Measurements from ENCODE around the gene NPAS2.

DNA sequence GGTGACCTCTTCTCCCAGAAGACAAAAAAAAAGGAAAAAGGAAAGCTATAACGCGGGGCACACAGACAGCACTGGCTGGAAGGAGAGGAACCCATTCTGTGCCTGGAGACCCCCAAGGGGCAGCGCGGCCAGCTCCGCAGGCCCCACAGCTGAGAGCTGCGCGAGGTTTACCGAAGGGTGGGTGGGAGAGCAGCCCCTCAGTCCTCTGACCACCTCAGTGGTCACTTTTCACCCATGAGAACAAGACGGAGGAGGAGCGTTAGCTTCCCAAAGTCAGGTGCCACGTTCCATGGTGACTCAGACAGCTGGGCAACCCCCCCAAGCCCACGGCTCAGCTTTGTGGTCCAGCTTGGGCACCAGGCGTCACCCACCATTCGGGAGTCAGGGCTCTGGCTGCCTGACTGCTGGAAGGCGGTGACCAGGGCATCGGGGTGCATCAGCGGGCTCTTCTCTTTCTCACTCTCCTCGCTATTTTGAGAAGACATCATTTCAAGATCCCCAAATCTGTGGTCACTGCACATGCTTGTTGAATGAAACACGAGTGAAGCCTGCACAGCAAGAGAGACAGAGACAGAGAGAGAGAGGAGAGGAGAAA lies 217.3 kb downstream of the NPAS2 start:
- TF ChIP-seq, protein P1, sequence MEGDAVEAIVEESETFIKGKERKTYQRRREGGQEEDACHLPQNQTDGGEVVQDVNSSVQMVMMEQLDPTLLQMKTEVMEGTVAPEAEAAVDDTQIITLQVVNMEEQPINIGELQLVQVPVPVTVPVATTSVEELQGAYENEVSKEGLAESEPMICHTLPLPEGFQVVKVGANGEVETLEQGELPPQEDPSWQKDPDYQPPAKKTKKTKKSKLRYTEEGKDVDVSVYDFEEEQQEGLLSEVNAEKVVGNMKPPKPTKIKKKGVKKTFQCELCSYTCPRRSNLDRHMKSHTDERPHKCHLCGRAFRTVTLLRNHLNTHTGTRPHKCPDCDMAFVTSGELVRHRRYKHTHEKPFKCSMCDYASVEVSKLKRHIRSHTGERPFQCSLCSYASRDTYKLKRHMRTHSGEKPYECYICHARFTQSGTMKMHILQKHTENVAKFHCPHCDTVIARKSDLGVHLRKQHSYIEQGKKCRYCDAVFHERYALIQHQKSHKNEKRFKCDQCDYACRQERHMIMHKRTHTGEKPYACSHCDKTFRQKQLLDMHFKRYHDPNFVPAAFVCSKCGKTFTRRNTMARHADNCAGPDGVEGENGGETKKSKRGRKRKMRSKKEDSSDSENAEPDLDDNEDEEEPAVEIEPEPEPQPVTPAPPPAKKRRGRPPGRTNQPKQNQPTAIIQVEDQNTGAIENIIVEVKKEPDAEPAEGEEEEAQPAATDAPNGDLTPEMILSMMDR (IDR thresholded peaks at IDR 0.05): no peak
- TF ChIP-seq POLR2AphosphoS5 (IDR thresholded peaks at IDR 0.05): no peak

Data from esophagus muscularis mucosa (tissue), 3 donors.